G401 (cell line): ENCODE results near the gene KRT17. TPM values are rescaled to one million over a fixed set of nuclear protein-coding genes. Genes with fewer than 3 reads are reported as not detected.
"Not testable (repeated sequence)": the region's sequence is repeated elsewhere in the genome, so short reads cannot be mapped to it uniquely, and the experiment has no call there.

ENCODE experiments used
- DNase-seq: peaks from one replicate; pipeline ENCODE4 v3.0.0-alpha.2; 2015; ENCODE audit warnings: low spot score
- in situ Hi-C: cut with HindIII; loops from 2 replicates; pipeline ENCODE4 v1.10.0; 2016; ENCODE audit warnings: low sequenced_read_pairs, mixed read lengths
- total RNA-seq: library from RNA; depleted of rRNA; stranded (reverse); fragments of >200 nt; shearing (Covaris generic); gene quantifications from 2 replicates; pipeline ENCODE4 v1.2.3, GENCODE V29; 2014

Gene KRT17
- total RNA-seq, 1 experiment from 2014 or later = not detected

- no peak for DNase-seq
- in situ Hi-C loops = no loop called here
These were observed 30.6 kb upstream of the KRT17 start for GRCh38 chr17:41654678-41655607.

GRCh38 chr17:41653892-41654677 is 29.7 kb upstream of the KRT17 start:
- DNase-seq = no peak
- in situ Hi-C loops = no loop called here

- in situ Hi-C loops = no loop called here
- DNase-seq = no peak
These were observed 29.0 kb upstream of the KRT17 start for GRCh38 chr17:41653421-41653820.

GRCh38 chr17:41652461-41652970 is 28.1 kb upstream of the KRT17 start:
- no peak for DNase-seq
- in situ Hi-C loops = no loop called here

GRCh38 chr17:41651625-41652460 is 27.5 kb upstream of the KRT17 start:
- in situ Hi-C loops = no loop called here

GRCh38 chr17:41650794-41651624 is 26.6 kb upstream of the KRT17 start:
- in situ Hi-C loops = no loop called here
- DNase-seq = no peak

More at GRCh38 chr17:41651625-41652460, 27.5 kb upstream of the KRT17 start:
- DNase-seq = no peak

GRCh38 chr17:41649923-41650519 is 25.6 kb upstream of the KRT17 start:
- in situ Hi-C loops = no loop called here

GRCh38 chr17:41648411-41649195 is 24.2 kb upstream of the KRT17 start:
- in situ Hi-C loops = no loop called here
- peak; percentile 81 for DNase-seq

More at GRCh38 chr17:41649923-41650519, 25.6 kb upstream of the KRT17 start:
- no peak for DNase-seq

- in situ Hi-C loops = no loop called here
These were observed 23.6 kb upstream of the KRT17 start for GRCh38 chr17:41647940-41648410.

GRCh38 chr17:41647038-41647813 is 22.9 kb upstream of the KRT17 start:
- in situ Hi-C loops = no loop called here
- no peak for DNase-seq

More at GRCh38 chr17:41647940-41648410, 23.6 kb upstream of the KRT17 start:
- DNase-seq = peak; percentile 84

- no peak for DNase-seq
- in situ Hi-C loops = no loop called here
These were observed 18.1 kb upstream of the KRT17 start for GRCh38 chr17:41642252-41643156.

GRCh38 chr17:41640596-41640995 is 16.2 kb upstream of the KRT17 start:
- DNase-seq, in situ Hi-C loops: not testable (repeated sequence)

GRCh38 chr17:41639492-41640473 is 15.4 kb upstream of the KRT17 start:
- in situ Hi-C loops = no loop called here
- DNase-seq = no peak

GRCh38 chr17:41638941-41639340 is 14.6 kb upstream of the KRT17 start:
- no peak for DNase-seq
- in situ Hi-C loops = no loop called here
